ENCODE measurements around the gene CECR2. TPM values are rescaled to one million over a fixed set of nuclear protein-coding genes. Genes with fewer than 3 reads are reported as not detected.

Gene CECR2
- polyA plus RNA-seq, 2 donors: 0.09 to 0.33 TPM

DNA sequence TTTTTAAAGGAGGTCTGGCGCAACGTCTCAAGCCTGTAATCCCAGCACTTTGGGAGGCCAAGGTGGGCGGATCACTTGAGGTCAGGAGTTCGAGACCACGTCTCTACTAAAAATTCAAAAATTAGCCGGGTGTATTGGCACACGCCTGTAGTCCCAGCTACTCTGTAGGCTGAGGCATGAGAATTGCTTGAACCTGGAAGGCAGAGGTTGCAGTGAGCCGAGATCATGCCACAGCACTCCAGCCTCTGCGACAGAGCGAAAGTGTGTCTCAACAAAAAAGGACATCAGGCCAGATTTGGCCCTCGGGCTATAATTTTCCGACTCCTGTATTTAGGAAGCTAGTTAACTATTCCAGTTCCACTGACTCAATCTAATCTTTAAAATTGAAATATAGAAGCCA lies 115.3 kb downstream of the CECR2 start:
- WGBS, 2 donors: 75 to 80% methylated on average over 12 of the region's 12 CpGs
- no peaks in the 10 kb centered on the region for H3K4me1 ChIP-seq (ENCODE audit: control insufficient read depth in 2 of 2, insufficient read depth in 2 of 2, low read length in 1 of 2)

DNA sequence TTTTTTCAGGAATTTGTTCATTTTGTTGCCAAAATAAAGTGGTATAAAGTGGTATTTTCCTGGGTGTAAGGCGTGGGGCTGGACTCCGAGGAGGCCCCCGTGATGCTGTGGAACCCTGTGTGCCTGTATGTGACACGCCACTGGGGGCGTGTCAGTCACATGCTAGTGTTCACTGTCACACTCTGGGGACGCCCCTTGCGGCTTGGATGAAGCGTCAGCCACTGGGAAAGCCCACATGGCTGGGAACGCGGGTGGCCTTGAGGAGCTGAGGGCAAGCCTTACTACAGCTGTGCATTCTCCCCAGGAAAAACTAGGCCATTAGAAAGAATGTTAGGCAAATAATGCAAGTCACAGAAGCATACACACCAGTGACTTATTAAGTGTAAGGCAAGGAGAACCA lies 117.1 kb downstream of the CECR2 start:
- Histone ChIP-seq H3K36me3 (ENCODE audit: control insufficient read depth in 2 of 2, insufficient read depth in 2 of 2, low read length in 1 of 2) (no peaks in the 10 kb centered on the region), H3K4me3 (ENCODE audit: low read depth in 1 of 2, low read length in 2 of 2) (no peak overlapping the region), H3K9me3 (ENCODE audit: control insufficient read depth in 2 of 2, insufficient read depth in 1 of 2, low read depth in 1 of 2, low read length in 1 of 2) (peaks cover 0 to 2% of the 10 kb centered on the region in 2 donors), H3K4me1 (ENCODE audit: control insufficient read depth in 2 of 2, insufficient read depth in 2 of 2, low read length in 1 of 2) (no peaks in the 10 kb centered on the region), H3K27me3 (ENCODE audit: control insufficient read depth in 1 of 2, insufficient read depth in 2 of 2, low read length in 2 of 2) (no peaks in the 10 kb centered on the region), H3K27ac (ENCODE audit: low read depth in 2 of 2, low read length in 1 of 2) (no peak overlapping the region)
- 64 to 78% methylated on average over 10 of the region's 10 CpGs for WGBS, 2 donors

More for the DNA sequence above, 115.3 kb downstream of the CECR2 start:
- Histone ChIP-seq H3K27ac (ENCODE audit: low read depth in 2 of 2, low read length in 1 of 2) (no peak overlapping the region), H3K27me3 (ENCODE audit: control insufficient read depth in 1 of 2, insufficient read depth in 2 of 2, low read length in 2 of 2) (no peaks in the 10 kb centered on the region), H3K9me3 (ENCODE audit: control insufficient read depth in 2 of 2, insufficient read depth in 1 of 2, low read depth in 1 of 2, low read length in 1 of 2) (no peaks in the 10 kb centered on the region), H3K4me3 (ENCODE audit: low read depth in 1 of 2, low read length in 2 of 2) (no peak overlapping the region), H3K36me3 (ENCODE audit: control insufficient read depth in 2 of 2, insufficient read depth in 2 of 2, low read length in 1 of 2) (no peaks in the 10 kb centered on the region)

DNA sequence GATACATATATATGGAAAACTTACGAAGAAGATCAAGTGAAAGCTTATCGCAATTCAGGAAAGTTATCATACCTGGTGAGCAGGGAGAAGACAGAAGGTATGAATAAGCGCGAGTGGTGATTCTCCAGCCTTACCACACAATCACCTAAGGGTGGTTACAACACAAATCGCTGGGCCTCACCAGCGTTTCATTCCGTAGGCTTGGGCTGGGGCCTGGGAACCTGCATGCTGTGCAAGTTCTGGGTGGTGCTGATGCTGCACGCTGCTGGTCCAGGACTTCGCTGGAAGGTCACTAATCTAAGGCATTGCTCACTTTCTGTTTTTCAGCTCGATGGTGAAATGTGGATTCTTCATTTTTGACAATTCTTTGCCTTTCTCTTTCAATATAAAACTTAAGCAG lies 117.5 kb downstream of the CECR2 start:
- H3K27me3 ChIP-seq (ENCODE audit: control insufficient read depth in 1 of 2, insufficient read depth in 2 of 2, low read length in 2 of 2): no peaks in the 10 kb centered on the region
- H3K36me3 ChIP-seq (ENCODE audit: control insufficient read depth in 2 of 2, insufficient read depth in 2 of 2, low read length in 1 of 2): no peaks in the 10 kb centered on the region
- peaks cover 0 to 2% of the 10 kb centered on the region in 2 donors for H3K9me3 ChIP-seq (ENCODE audit: control insufficient read depth in 2 of 2, insufficient read depth in 1 of 2, low read depth in 1 of 2, low read length in 1 of 2)
- no peak overlapping the region for H3K27ac ChIP-seq (ENCODE audit: low read depth in 2 of 2, low read length in 1 of 2)
- no peak overlapping the region for H3K4me3 ChIP-seq (ENCODE audit: low read depth in 1 of 2, low read length in 2 of 2)
- no peaks in the 10 kb centered on the region for H3K4me1 ChIP-seq (ENCODE audit: control insufficient read depth in 2 of 2, insufficient read depth in 2 of 2, low read length in 1 of 2)
- 75 to 93% methylated on average over 10 of the region's 10 CpGs for WGBS, 2 donors

DNA sequence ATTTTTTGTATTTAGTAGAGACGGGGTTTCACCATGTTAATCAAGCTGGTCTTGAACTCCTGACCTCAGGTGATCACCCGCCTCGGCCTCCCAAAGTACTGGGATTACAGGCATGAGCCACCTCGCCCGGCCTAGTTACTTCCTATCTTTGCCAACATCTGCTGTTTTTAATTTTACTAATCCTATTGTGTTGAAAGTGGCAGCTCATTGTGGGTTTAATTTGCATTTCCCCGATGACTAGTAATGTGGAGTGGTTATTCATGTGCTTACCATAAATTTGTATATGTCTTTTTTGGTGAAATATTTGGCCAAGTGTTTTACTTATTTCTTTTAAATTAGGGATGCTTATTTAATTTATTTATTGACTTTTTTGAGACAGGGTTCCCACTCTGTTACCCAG lies 119.8 kb downstream of the CECR2 start:
- peaks cover 0 to 2% of the 10 kb centered on the region in 2 donors for H3K9me3 ChIP-seq (ENCODE audit: control insufficient read depth in 2 of 2, insufficient read depth in 1 of 2, low read depth in 1 of 2, low read length in 1 of 2)
- no peaks in the 10 kb centered on the region for H3K27me3 ChIP-seq (ENCODE audit: control insufficient read depth in 1 of 2, insufficient read depth in 2 of 2, low read length in 2 of 2)
- H3K27ac ChIP-seq (ENCODE audit: low read depth in 2 of 2, low read length in 1 of 2): no peak overlapping the region
- no peaks in the 10 kb centered on the region for H3K4me1 ChIP-seq (ENCODE audit: control insufficient read depth in 2 of 2, insufficient read depth in 2 of 2, low read length in 1 of 2)
- WGBS, 2 donors: 61 to 68% methylated on average over 6 of the region's 6 CpGs
- no peaks in the 10 kb centered on the region for H3K36me3 ChIP-seq (ENCODE audit: control insufficient read depth in 2 of 2, insufficient read depth in 2 of 2, low read length in 1 of 2)
- no peak overlapping the region for H3K4me3 ChIP-seq (ENCODE audit: low read depth in 1 of 2, low read length in 2 of 2)

DNA sequence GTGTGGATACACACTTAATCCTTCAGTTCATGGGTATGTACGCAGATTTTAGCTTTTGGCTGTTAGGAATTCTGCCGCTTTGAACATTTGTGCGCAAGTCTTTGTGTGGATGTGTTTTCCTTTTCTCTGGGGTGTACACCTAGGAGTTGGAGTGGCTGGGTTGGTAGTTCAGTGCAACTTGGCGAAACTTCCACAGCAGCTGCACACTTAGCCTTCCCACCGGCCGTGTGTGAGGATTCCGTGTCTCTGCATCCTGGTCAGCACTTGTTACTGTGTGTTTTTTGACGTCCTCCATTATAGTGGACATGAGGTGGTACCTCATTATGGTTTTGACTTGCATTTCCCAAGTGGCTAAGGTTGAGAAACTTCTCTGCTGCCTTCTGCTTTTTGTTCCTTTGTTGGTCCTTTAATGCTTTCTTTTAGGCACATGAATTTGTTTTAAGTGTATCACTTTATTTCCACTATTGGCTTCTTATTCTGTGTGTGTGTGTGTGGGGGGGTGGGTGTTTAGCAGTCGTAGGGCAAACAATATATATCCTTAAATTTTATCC lies 121.9 kb downstream of the CECR2 start:
- H3K27me3 ChIP-seq (ENCODE audit: control insufficient read depth in 1 of 2, insufficient read depth in 2 of 2, low read length in 2 of 2): no peaks in the 10 kb centered on the region
- no peak overlapping the region for H3K4me3 ChIP-seq (ENCODE audit: low read depth in 1 of 2, low read length in 2 of 2)
- no peak overlapping the region for H3K27ac ChIP-seq (ENCODE audit: low read depth in 2 of 2, low read length in 1 of 2)
- 84 to 85% methylated on average over 9 of the region's 9 CpGs for WGBS, 2 donors
- no peaks in the 10 kb centered on the region for H3K4me1 ChIP-seq (ENCODE audit: control insufficient read depth in 2 of 2, insufficient read depth in 2 of 2, low read length in 1 of 2)
- no peaks in the 10 kb centered on the region for H3K36me3 ChIP-seq (ENCODE audit: control insufficient read depth in 2 of 2, insufficient read depth in 2 of 2, low read length in 1 of 2)
- H3K9me3 ChIP-seq (ENCODE audit: control insufficient read depth in 2 of 2, insufficient read depth in 1 of 2, low read depth in 1 of 2, low read length in 1 of 2): peaks cover 0 to 2% of the 10 kb centered on the region in 2 donors

DNA sequence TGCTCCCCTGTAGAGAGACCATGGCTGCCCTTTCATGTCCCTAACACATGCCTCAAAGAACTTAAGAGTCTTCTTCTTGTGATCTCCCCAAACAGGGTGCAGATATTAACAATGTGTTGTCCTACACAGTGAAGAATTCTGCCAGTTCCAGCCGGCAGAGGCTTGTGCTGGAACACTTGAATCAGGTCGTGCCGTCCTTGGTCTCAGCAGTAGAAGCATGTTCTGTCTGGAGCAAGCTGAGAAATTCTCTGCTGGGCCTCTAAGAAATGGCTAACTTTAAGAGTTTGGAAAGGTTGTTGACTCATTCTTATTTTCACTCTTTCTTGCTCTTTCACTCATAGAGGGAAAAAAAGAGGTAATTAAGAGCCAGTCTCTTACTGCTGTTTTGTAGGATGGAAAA lies 123.0 kb downstream of the CECR2 start:
- peaks cover 0 to 2% of the 10 kb centered on the region in 2 donors for H3K9me3 ChIP-seq (ENCODE audit: control insufficient read depth in 2 of 2, insufficient read depth in 1 of 2, low read depth in 1 of 2, low read length in 1 of 2)
- no peaks in the 10 kb centered on the region for H3K36me3 ChIP-seq (ENCODE audit: control insufficient read depth in 2 of 2, insufficient read depth in 2 of 2, low read length in 1 of 2)
- no peak overlapping the region for H3K27ac ChIP-seq (ENCODE audit: low read depth in 2 of 2, low read length in 1 of 2)
- H3K4me1 ChIP-seq (ENCODE audit: control insufficient read depth in 2 of 2, insufficient read depth in 2 of 2, low read length in 1 of 2): no peaks in the 10 kb centered on the region
- 46 to 65% methylated on average over 3 of the region's 3 CpGs for WGBS, 2 donors
- no peak overlapping the region for H3K4me3 ChIP-seq (ENCODE audit: low read depth in 1 of 2, low read length in 2 of 2)
- no peaks in the 10 kb centered on the region for H3K27me3 ChIP-seq (ENCODE audit: control insufficient read depth in 1 of 2, insufficient read depth in 2 of 2, low read length in 2 of 2)

DNA sequence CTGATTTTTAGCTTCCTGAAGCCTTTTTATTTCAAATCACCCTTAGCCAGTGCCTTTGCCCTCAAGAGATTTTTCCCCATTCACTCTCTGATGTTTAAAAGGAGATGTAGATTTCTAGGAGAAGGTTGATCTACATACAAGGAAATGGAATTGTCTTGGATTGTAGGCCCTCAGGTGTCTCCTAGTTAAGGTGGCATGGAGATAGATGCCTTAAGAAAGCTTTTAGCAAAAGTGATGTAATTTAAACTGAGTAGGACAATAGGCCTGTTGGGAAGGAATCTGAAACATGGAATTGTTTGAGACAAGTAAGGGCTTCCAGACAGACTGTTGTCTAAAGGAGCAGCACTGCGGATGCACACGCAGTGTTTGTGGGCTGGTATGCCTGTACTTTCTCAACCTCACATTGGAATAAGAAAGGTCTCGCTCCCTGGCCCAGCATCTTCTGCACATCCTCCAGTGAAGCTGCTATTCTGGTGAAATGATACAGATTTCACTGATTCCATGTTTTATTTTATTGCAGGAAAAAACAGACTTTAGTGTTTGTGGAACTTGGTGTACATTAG lies 124.2 kb downstream of the CECR2 start:
- Histone ChIP-seq H3K27me3 (ENCODE audit: control insufficient read depth in 1 of 2, insufficient read depth in 2 of 2, low read length in 2 of 2) (no peaks in the 10 kb centered on the region), H3K36me3 (ENCODE audit: control insufficient read depth in 2 of 2, insufficient read depth in 2 of 2, low read length in 1 of 2) (peaks cover 0 to 2% of the 10 kb centered on the region in 2 donors), H3K9me3 (ENCODE audit: control insufficient read depth in 2 of 2, insufficient read depth in 1 of 2, low read depth in 1 of 2, low read length in 1 of 2) (peaks cover 0 to 2% of the 10 kb centered on the region in 2 donors), H3K4me1 (ENCODE audit: control insufficient read depth in 2 of 2, insufficient read depth in 2 of 2, low read length in 1 of 2) (no peaks in the 10 kb centered on the region), H3K4me3 (ENCODE audit: low read depth in 1 of 2, low read length in 2 of 2) (no peak overlapping the region), H3K27ac (ENCODE audit: low read depth in 2 of 2, low read length in 1 of 2) (no peak overlapping the region)
- WGBS, 2 donors: 95% methylated on average over 3 of the region's 3 CpGs

DNA sequence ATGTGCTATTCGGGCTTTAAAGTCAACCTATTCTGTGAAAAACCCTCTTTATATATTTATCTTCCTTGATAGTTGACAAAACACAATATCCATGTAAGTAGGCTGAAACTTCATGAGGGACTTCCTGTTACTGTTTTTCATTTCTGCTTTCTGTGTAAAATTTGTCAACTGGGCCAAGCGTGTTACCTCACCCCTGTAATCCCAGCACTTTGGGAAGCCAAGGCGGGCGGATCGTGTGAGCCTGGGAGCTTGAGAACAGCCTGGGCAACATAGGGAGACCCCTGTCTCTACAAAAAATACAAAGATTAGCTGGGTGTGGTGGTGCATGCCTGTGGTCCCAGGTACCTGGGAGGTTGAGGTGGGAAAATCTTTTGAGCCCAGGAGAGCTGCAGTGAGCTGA lies 127.6 kb downstream of the CECR2 start:
- H3K4me3 ChIP-seq (ENCODE audit: low read depth in 1 of 2, low read length in 2 of 2): no peak overlapping the region
- no peaks in the 10 kb centered on the region for H3K27me3 ChIP-seq (ENCODE audit: control insufficient read depth in 1 of 2, insufficient read depth in 2 of 2, low read length in 2 of 2)
- no peaks in the 10 kb centered on the region for H3K9me3 ChIP-seq (ENCODE audit: control insufficient read depth in 2 of 2, insufficient read depth in 1 of 2, low read depth in 1 of 2, low read length in 1 of 2)
- no peaks in the 10 kb centered on the region for H3K4me1 ChIP-seq (ENCODE audit: control insufficient read depth in 2 of 2, insufficient read depth in 2 of 2, low read length in 1 of 2)
- peaks cover 0 to 2% of the 10 kb centered on the region in 2 donors for H3K36me3 ChIP-seq (ENCODE audit: control insufficient read depth in 2 of 2, insufficient read depth in 2 of 2, low read length in 1 of 2)
- H3K27ac ChIP-seq (ENCODE audit: low read depth in 2 of 2, low read length in 1 of 2): no peak overlapping the region
- 78 to 83% methylated on average over 5 of the region's 5 CpGs for WGBS, 2 donors

DNA sequence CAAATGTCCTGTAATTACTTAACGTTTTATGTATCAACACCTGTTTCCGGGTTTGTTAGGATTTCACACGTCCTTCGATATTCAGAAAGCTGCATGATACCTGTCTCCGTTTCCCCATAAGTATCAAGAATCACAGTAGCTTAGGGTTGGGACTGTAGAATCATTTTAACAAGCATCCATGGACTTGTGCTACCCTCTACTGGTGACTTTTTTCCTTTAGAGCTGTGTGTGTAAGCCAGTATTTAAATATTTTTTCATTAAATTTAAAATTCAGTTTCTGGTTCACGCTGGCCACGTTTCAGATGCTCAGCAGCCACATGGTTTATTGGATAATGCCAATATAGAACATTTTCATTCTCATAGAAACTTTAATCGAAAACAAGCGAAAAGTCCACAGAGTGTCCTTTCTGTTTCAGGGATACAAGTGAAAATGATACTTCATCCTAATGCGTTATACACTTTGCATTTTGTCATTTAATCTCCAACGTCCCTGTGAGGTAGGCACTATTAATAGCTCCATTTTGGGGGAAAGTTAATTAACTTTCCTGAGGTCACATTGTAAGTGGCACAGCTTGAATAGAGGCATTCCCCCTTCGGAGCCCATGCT lies 132.5 kb downstream of the CECR2 start:
- Histone ChIP-seq H3K36me3 (ENCODE audit: control insufficient read depth in 2 of 2, insufficient read depth in 2 of 2, low read length in 1 of 2) (peaks cover 0 to 2% of the 10 kb centered on the region in 2 donors), H3K4me3 (ENCODE audit: low read depth in 1 of 2, low read length in 2 of 2) (no peak overlapping the region), H3K9me3 (ENCODE audit: control insufficient read depth in 2 of 2, insufficient read depth in 1 of 2, low read depth in 1 of 2, low read length in 1 of 2) (no peaks in the 10 kb centered on the region), H3K4me1 (ENCODE audit: control insufficient read depth in 2 of 2, insufficient read depth in 2 of 2, low read length in 1 of 2) (no peaks in the 10 kb centered on the region), H3K27ac (ENCODE audit: low read depth in 2 of 2, low read length in 1 of 2) (no peak overlapping the region), H3K27me3 (ENCODE audit: control insufficient read depth in 1 of 2, insufficient read depth in 2 of 2, low read length in 2 of 2) (no peaks in the 10 kb centered on the region)
- 41 to 42% methylated on average over 12 of the region's 12 CpGs for WGBS, 2 donors

DNA sequence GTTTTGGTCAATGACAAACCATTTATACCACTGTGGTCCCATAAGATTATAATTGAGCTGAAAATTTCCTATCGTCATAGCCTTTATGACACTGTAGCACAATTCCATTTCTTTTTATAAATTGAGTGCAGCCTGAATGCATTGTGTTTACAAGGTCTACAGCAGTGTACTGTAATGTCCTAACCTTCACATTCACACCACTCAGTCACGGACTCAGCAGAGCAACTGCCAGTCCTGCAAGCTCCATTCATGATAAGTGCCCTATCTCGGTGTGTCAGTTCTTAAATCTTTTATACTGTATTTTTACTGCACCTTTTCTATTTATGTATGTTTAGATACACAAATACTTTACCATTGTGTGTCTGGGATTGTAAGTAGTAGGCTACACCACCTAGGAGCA lies 138.8 kb downstream of the CECR2 start:
- no peaks in the 10 kb centered on the region for H3K36me3 ChIP-seq (ENCODE audit: control insufficient read depth in 2 of 2, insufficient read depth in 2 of 2, low read length in 1 of 2)
- 88 to 92% methylated on average over 3 of the region's 3 CpGs for WGBS, 2 donors
- no peak overlapping the region for H3K4me3 ChIP-seq (ENCODE audit: low read depth in 1 of 2, low read length in 2 of 2)

More for the DNA sequence above, 138.8 kb downstream of the CECR2 start:
- Histone ChIP-seq H3K27me3 (ENCODE audit: control insufficient read depth in 1 of 2, insufficient read depth in 2 of 2, low read length in 2 of 2) (no peaks in the 10 kb centered on the region), H3K4me1 (ENCODE audit: control insufficient read depth in 2 of 2, insufficient read depth in 2 of 2, low read length in 1 of 2) (no peaks in the 10 kb centered on the region), H3K9me3 (ENCODE audit: control insufficient read depth in 2 of 2, insufficient read depth in 1 of 2, low read depth in 1 of 2, low read length in 1 of 2) (no peaks in the 10 kb centered on the region), H3K27ac (ENCODE audit: low read depth in 2 of 2, low read length in 1 of 2) (no peak overlapping the region)
